PC-3 (cell line): ENCODE results near the gene FNIP1. TPM values are rescaled to one million over a fixed set of nuclear protein-coding genes. Genes with fewer than 3 reads are reported as not detected.

ENCODE experiments used
- ATAC-seq: fragments of 200-7000 bp; cut with Tn5 transposase; 2 replicates; pipeline ENCODE4 v1.9.1; 2020; ENCODE audit warnings: mild to moderate bottlenecking, moderate library complexity
- BruUV-seq: library from RNA; stranded (reverse); fragments of 400-500 nt; replicated peaks from 2 replicates; lab custom pipeline; 2021; lab: Mats Ljungman, UMichigan
- CTCF ChIA-PET: fragments of 300-600 bp; sonication (Branson Sonifier 250); formaldehyde crosslinking; loops from one replicate; lab custom pipeline; 2022; ENCODE audit warnings: antibody characterized with exemption; lab: Charles Lee
- POLR2A ChIA-PET: fragments of 300-600 bp; sonication (Branson Sonifier 250); formaldehyde crosslinking; loops from one replicate; lab custom pipeline; 2022; ENCODE audit warnings: antibody characterized with exemption; ENCODE audit not compliant: unreplicated experiment; lab: Charles Lee
- DNase-seq: peaks from one replicate; pipeline ENCODE4 v3.0.0-alpha.2; 2015
- H2AFZ ChIP-seq: fragments of 300-600 bp; sonication (generic); 2 replicates; pipeline ENCODE4 v1.6.0; 2016; ENCODE audit warnings: antibody characterized with exemption, low read length
- H3F3A ChIP-seq: fragments of 300-600 bp; sonication (generic); one replicate; pipeline ENCODE4 v1.6.0; 2017; ENCODE audit warnings: antibody characterized with exemption, low read length, control low read depth, mild to moderate bottlenecking; ENCODE audit not compliant: unreplicated experiment
- H3K27ac ChIP-seq: fragments of 300-600 bp; sonication (generic); 2 replicates; pipeline ENCODE4 v1.5.1; 2016; ENCODE audit warnings: mild to moderate bottlenecking, low read length
- H3K27me3 ChIP-seq: fragments of 300-600 bp; sonication (generic); 2 replicates; pipeline ENCODE4 v1.6.1; 2016; ENCODE audit warnings: low read length, mixed read lengths
- H3K36me3 ChIP-seq: fragments of 300-600 bp; sonication (generic); 2 replicates; pipeline ENCODE4 v1.6.1; 2016; ENCODE audit warnings: low read depth, mixed run types, low read length, mixed read lengths
- H3K4me1 ChIP-seq: fragments of 300-600 bp; sonication (generic); 2 replicates; pipeline ENCODE4 v1.5.1; 2016; ENCODE audit warnings: low read length; ENCODE audit not compliant: insufficient read depth
- H3K4me2 ChIP-seq: fragments of 300-600 bp; sonication (generic); 2 replicates; pipeline ENCODE4 v1.6.0; 2016; ENCODE audit warnings: low read length
- H3K4me3 ChIP-seq: fragments of 300-600 bp; sonication (generic); 2 replicates; pipeline ENCODE4 v1.5.1; 2016; ENCODE audit warnings: mild to moderate bottlenecking, low read length, mixed read lengths
- H3K79me2 ChIP-seq: fragments of 300-600 bp; sonication (generic); 2 replicates; pipeline ENCODE4 v1.6.1; 2017; ENCODE audit warnings: low read length, mixed read lengths
- H3K9ac ChIP-seq: fragments of 300-600 bp; sonication (generic); 2 replicates; pipeline ENCODE4 v1.6.0; 2016; ENCODE audit warnings: mild to moderate bottlenecking, low read length
- H3K9me2 ChIP-seq: fragments of 300-600 bp; sonication (generic); replicated peaks from 2 replicates; pipeline ENCODE4 v1.6.1; 2016; ENCODE audit warnings: mixed run types, low read length, mixed read lengths
- H3K9me3 ChIP-seq: fragments of 300-600 bp; sonication (generic); 2 replicates; pipeline ENCODE4 v1.6.1; 2016; ENCODE audit warnings: low read length, mixed read lengths
- H4K20me1 ChIP-seq: fragments of 300-600 bp; sonication (generic); 2 replicates; pipeline ENCODE4 v1.6.1; 2016; ENCODE audit warnings: low read length, mixed read lengths
- CTCF ChIP-seq: fragments of 300-600 bp; sonication (generic); conservative IDR thresholded peaks from 2 replicates; pipeline ENCODE4 v1.5.1; 2017; ENCODE audit warnings: antibody characterized with exemption, low read depth, mild to moderate bottlenecking, low read length
- EZH2 ChIP-seq: fragments of 300-600 bp; sonication (generic); IDR thresholded peaks from one replicate; pipeline ENCODE4 v1.6.1; 2017; ENCODE audit warnings: antibody characterized with exemption, mild to moderate bottlenecking, low read length; ENCODE audit not compliant: unreplicated experiment
- EZH2phosphoT487 ChIP-seq: fragments of 300-600 bp; sonication (generic); IDR thresholded peaks from 2 replicates; pipeline ENCODE4 v1.6.1; 2018; ENCODE audit warnings: mild to moderate bottlenecking, antibody characterized with exemption, low read length, borderline replicate concordance
- intact Hi-C: fragments of 100-400 bp; cut with micrococcal nuclease; formaldehyde crosslinking; loops from 2 replicates; pipeline ENCODE4 v1.9.0; 2023
- total RNA-seq: library from RNA; depleted of rRNA; stranded (reverse); fragments of >200 nt; gene quantifications from 2 replicates; pipeline ENCODE4 v1.2.3, GENCODE V29; 2014

The FNIP1 gene
- total RNA-seq, 1 experiment from 2014 or later: 15.1 TPM

- intact Hi-C loops: no loop called here
- no peak overlapping the region for H3K4me2 ChIP-seq
- no TSS peak for BruUV-seq
Observed at GRCh38 chr5:131615957-131616356, 180.9 kb downstream of the FNIP1 start.

GRCh38 chr5:131613423-131613822 is 183.4 kb downstream of the FNIP1 start:
- BruUV-seq: no TSS peak
- H3K4me3 ChIP-seq: no peak overlapping the region
- H2AFZ ChIP-seq: no peak overlapping the region
- H3K4me2 ChIP-seq: no peak overlapping the region
- intact Hi-C loops: no loop called here
- POLR2A ChIA-PET: no interaction called here
- H3K9me2 ChIP-seq: no peaks in the 10 kb centered on the region
- H3K36me3 ChIP-seq: no peaks in the 10 kb centered on the region
- H3K9me3 ChIP-seq: no peaks in the 10 kb centered on the region
- ATAC-seq: no peak
- H3K27ac ChIP-seq: no peak overlapping the region
- no peak for DNase-seq
- CTCF ChIA-PET: no interaction called here
- no peaks in the 10 kb centered on the region for H3K27me3 ChIP-seq
- peaks cover 10% of the 10 kb centered on the region; the same call in 1 of the 2 replicates for H4K20me1 ChIP-seq
- no peak for TF ChIP-seq CTCF
- no peak for TF ChIP-seq EZH2
- no peak for TF ChIP-seq EZH2phosphoT487
- H3F3A ChIP-seq: no peaks in the 10 kb centered on the region
- peaks cover 28% of the 10 kb centered on the region for H3K4me1 ChIP-seq
- no peak overlapping the region for H3K9ac ChIP-seq
- peaks cover 98% of the 10 kb centered on the region for H3K79me2 ChIP-seq

More at GRCh38 chr5:131615957-131616356, 180.9 kb downstream of the FNIP1 start:
- no peak overlapping the region for H3K27ac ChIP-seq
- TF ChIP-seq CTCF (no peak), EZH2phosphoT487 (no peak), EZH2 (no peak)
- ChIA-PET POLR2A (no interaction called here), CTCF (no interaction called here)
- H3K9ac ChIP-seq: no peak overlapping the region
- no peak for ATAC-seq
- DNase-seq: no peak
- no peaks in the 10 kb centered on the region for H3K9me3 ChIP-seq
- no peak overlapping the region for H3K4me3 ChIP-seq
- H3F3A ChIP-seq: no peaks in the 10 kb centered on the region
- no peaks in the 10 kb centered on the region for H3K27me3 ChIP-seq
- peaks cover 10% of the 10 kb centered on the region; the same call in 1 of the 2 replicates for H4K20me1 ChIP-seq
- H2AFZ ChIP-seq: no peak overlapping the region
- no peaks in the 10 kb centered on the region for H3K36me3 ChIP-seq
- H3K4me1 ChIP-seq: peaks cover 20% of the 10 kb centered on the region
- H3K9me2 ChIP-seq: no peaks in the 10 kb centered on the region
- H3K79me2 ChIP-seq: peaks cover 99% of the 10 kb centered on the region

- Histone ChIP-seq H3K79me2 (peaks cover 98% of the 10 kb centered on the region), H3K9me3 (no peaks in the 10 kb centered on the region), H4K20me1 (peaks cover 7% of the 10 kb centered on the region; the same call in 1 of the 2 replicates), H3K4me1 (peaks cover 21% of the 10 kb centered on the region), H3K27ac (no peak overlapping the region), H3K36me3 (no peaks in the 10 kb centered on the region), H3K4me3 (no peak overlapping the region), H3K9ac (no peak overlapping the region), H2AFZ (no peak overlapping the region), H3K4me2 (no peak overlapping the region), H3K27me3 (no peaks in the 10 kb centered on the region), H3F3A (no peaks in the 10 kb centered on the region), H3K9me2 (no peaks in the 10 kb centered on the region)
- intact Hi-C loops: no loop called here
- no peak for DNase-seq
- ChIA-PET POLR2A (no interaction called here), CTCF (no interaction called here)
- BruUV-seq: no TSS peak
- no peak for ATAC-seq
- TF ChIP-seq CTCF (no peak), EZH2phosphoT487 (no peak), EZH2 (no peak)
Observed at GRCh38 chr5:131611064-131611381, 185.8 kb downstream of the FNIP1 start.
